HG03159 (cell line): Measurements from ENCODE around the gene TMED3.
"Not testable (repeated sequence)": the region's sequence is repeated elsewhere in the genome, so short reads cannot be mapped to it uniquely, and the experiment has no call there.

Experiments
- ATAC-seq: cut with Tn5 transposase; IDR thresholded peaks from one replicate; pipeline ENCODE4 v1.9.1; 2021; ENCODE audit warnings: mild to moderate bottlenecking, moderate library complexity; ENCODE audit not compliant: unreplicated experiment

Gene TMED3

GRCh38 chr15:79315623-79316328 is 4.9 kb downstream of the TMED3 start:
- ATAC-seq: no peak

- no peak for ATAC-seq
Observed at GRCh38 chr15:79316864-79317263, 6.0 kb downstream of the TMED3 start.

GRCh38 chr15:79319973-79320372 is 9.1 kb downstream of the TMED3 start:
- ATAC-seq: not testable (repeated sequence)

- ATAC-seq: no peak
Observed at GRCh38 chr15:79321876-79322275, 11.0 kb downstream of the TMED3 start.

GRCh38 chr15:79322306-79322705 is 11.4 kb downstream of the TMED3 start:
- ATAC-seq: no peak

GRCh38 chr15:79322945-79323344 is 12.0 kb downstream of the TMED3 start:
- no peak for ATAC-seq

- ATAC-seq: no peak
Observed at GRCh38 chr15:79329171-79329611, 18.3 kb downstream of the TMED3 start.

GRCh38 chr15:79332824-79333510 is 22.1 kb downstream of the TMED3 start:
- no peak for ATAC-seq

- no peak for ATAC-seq
Observed at GRCh38 chr15:79337591-79337990, 26.7 kb downstream of the TMED3 start.

GRCh38 chr15:79339588-79340314 is 28.8 kb downstream of the TMED3 start:
- ATAC-seq: no peak

GRCh38 chr15:79340315-79340602 is 29.3 kb downstream of the TMED3 start:
- ATAC-seq: no peak

- ATAC-seq: no peak
Observed at GRCh38 chr15:79341396-79341795, 30.5 kb downstream of the TMED3 start.

- no peak for ATAC-seq
Observed at GRCh38 chr15:79349525-79349924, 38.6 kb downstream of the TMED3 start.

GRCh38 chr15:79352206-79352605 is 41.3 kb downstream of the TMED3 start:
- ATAC-seq: no peak

- ATAC-seq: no peak
Observed at GRCh38 chr15:79357566-79357965, 46.7 kb downstream of the TMED3 start.

GRCh38 chr15:79358069-79358468 is 47.2 kb downstream of the TMED3 start:
- no peak for ATAC-seq

- no peak for ATAC-seq
Observed at GRCh38 chr15:79364571-79365240, 53.8 kb downstream of the TMED3 start.

GRCh38 chr15:79365765-79366164 is 54.9 kb downstream of the TMED3 start:
- ATAC-seq: no peak

GRCh38 chr15:79366691-79367090 is 55.8 kb downstream of the TMED3 start:
- ATAC-seq: no peak

- no peak for ATAC-seq
Observed at GRCh38 chr15:79370716-79371115, 59.8 kb downstream of the TMED3 start.

GRCh38 chr15:79371591-79371990 is 60.7 kb downstream of the TMED3 start:
- ATAC-seq: no peak
